Measurements from ENCODE around the gene SLC2A1. TPM values are rescaled to one million over a fixed set of nuclear protein-coding genes. Genes with fewer than 3 reads are reported as not detected.
A peak's percentile ranks its signal among the peaks of the same experiment; 100 is the strongest.

Gene SLC2A1
- total and polyA plus RNA-seq, 9 of the 15 experiments (the other 6 are each of a cell fraction or from before 2014, with no cell fraction given): 12.6 to 153 (median 48.0) TPM

- CTCF ChIA-PET (ENCODE audit: low intra/inter-chr PET ratio): no interaction called here
- POLR2A ChIA-PET: interaction anchor here (0.6 to 5.0 kb wide), 11 partner anchors 8 to 228 kb away, joined by 3 to 42 read pairs (median 3); no protein-coding TSS in a partner anchor
Observed at GRCh38 chr1:42947117-42947516, 11.6 kb downstream of the SLC2A1 start.

GRCh38 chr1:42946120-42946898, 12.4 kb downstream of the SLC2A1 start:
- DNase-seq (ENCODE audit: extremely low read depth in 1 of 4, low spot score in 3 of 4) (no peak), ATAC-seq (no peak), FAIRE-seq (no peak)
- H4K20me1 ChIP-seq (replicated peaks; ENCODE audit: control insufficient read depth, insufficient read depth, low read length): peaks cover 80% of the 10 kb centered on the region
- H3K4me2 ChIP-seq (ENCODE audit: insufficient read depth, low read length): no peak overlapping the region; the same call in 1 of the 2 replicates
- H3K4me1 ChIP-seq (replicated peaks in 1 of 2; ENCODE audit: control insufficient read depth in 2 of 2, insufficient read depth in 2 of 2, low read length in 2 of 2): peaks cover 81 to 87% of the 10 kb centered on the region in 2 experiments
- H2AFZ ChIP-seq (ENCODE audit: low read depth, low read length): no peak overlapping the region
- BruUV-seq (replicated peaks): no TSS peak
- H3K27ac ChIP-seq (ENCODE audit: extremely low read depth, low read depth, low read length): peak overlapping the region; percentile 43; the same call in 2 of the 3 replicates
- ChIA-PET CTCF (ENCODE audit: low intra/inter-chr PET ratio) (no interaction called here), POLR2A (interaction anchor here (0.6 to 5.0 kb wide), 7 partner anchors 9 to 174 kb away, joined by 3 to 42 read pairs (median 3); no protein-coding TSS in a partner anchor)
- WGBS (ENCODE audit: insufficient coverage, low coverage, missing lambda C conversion rate): 58% methylated on average over 10 of the region's 10 CpGs
- TF ChIP-seq ZNF354B (CRISPR knock-in tag; IDR thresholded peaks at IDR 0.05) (no peak), SP1 (CRISPR knock-in tag; IDR thresholded peaks at IDR 0.05) (peak; percentile 44; the same call in 1 of the 2 replicates), NEUROD1 (IDR thresholded peaks at IDR 0.05; ENCODE audit: borderline replicate concordance, low read depth, low read length, partially characterized antibody) (peak; percentile 5)
- no peak overlapping the region for H3K4me3 ChIP-seq
- H3K79me2 ChIP-seq (ENCODE audit: control insufficient read depth, insufficient read depth, low read length): peaks cover 100% of the 10 kb centered on the region
- H3K9me3 ChIP-seq (replicated peaks; ENCODE audit: control insufficient read depth, insufficient read depth, low read depth, low read length): no peaks in the 10 kb centered on the region
- in situ Hi-C loops (cut with MboI): no loop called here
- peaks cover 89% of the 10 kb centered on the region for H3K36me3 ChIP-seq (ENCODE audit: control insufficient read depth, insufficient read depth, low read length)
- peak overlapping the region; percentile 13 to 82; a peak in 2 of 4 replicates for H3K9ac ChIP-seq (ENCODE audit: insufficient read depth in 1 of 2, low read depth in 2 of 2, low read length in 2 of 2)
- H3K9me1 ChIP-seq (ENCODE audit: control insufficient read depth, insufficient read depth, low read length): peaks cover 33% of the 10 kb centered on the region
- no peaks in the 10 kb centered on the region for H3K27me3 ChIP-seq (ENCODE audit: control insufficient read depth in 2 of 2, insufficient read depth in 2 of 2, low read length in 2 of 2)
- intact Hi-C loops (cut with micrococcal nuclease): no loop called here

More at GRCh38 chr1:42947117-42947516, 11.6 kb downstream of the SLC2A1 start:
- Histone ChIP-seq H4K20me1 (replicated peaks; ENCODE audit: control insufficient read depth, insufficient read depth, low read length) (peaks cover 80% of the 10 kb centered on the region), H3K4me1 (replicated peaks in 1 of 2; ENCODE audit: control insufficient read depth in 2 of 2, insufficient read depth in 2 of 2, low read length in 2 of 2) (peaks cover 80 to 87% of the 10 kb centered on the region in 2 experiments), H3K4me3 (no peak overlapping the region), H3K9me3 (replicated peaks; ENCODE audit: control insufficient read depth, insufficient read depth, low read depth, low read length) (no peaks in the 10 kb centered on the region), H3K79me2 (ENCODE audit: control insufficient read depth, insufficient read depth, low read length) (peaks cover 100% of the 10 kb centered on the region), H3K9ac (ENCODE audit: insufficient read depth in 1 of 2, low read depth in 2 of 2, low read length in 2 of 2) (peak overlapping the region in 1 of 2 experiments; percentile 19; a peak in 1 of 4 replicates), H2AFZ (ENCODE audit: low read depth, low read length) (no peak overlapping the region), H3K9me1 (ENCODE audit: control insufficient read depth, insufficient read depth, low read length) (peaks cover 41% of the 10 kb centered on the region), H3K27me3 (ENCODE audit: control insufficient read depth in 2 of 2, insufficient read depth in 2 of 2, low read length in 2 of 2) (no peaks in the 10 kb centered on the region), H3K4me2 (ENCODE audit: insufficient read depth, low read length) (no peak overlapping the region), H3K36me3 (ENCODE audit: control insufficient read depth, insufficient read depth, low read length) (peaks cover 89% of the 10 kb centered on the region), H3K27ac (ENCODE audit: extremely low read depth, low read depth, low read length) (no peak overlapping the region)
- no peak for FAIRE-seq
- in situ Hi-C loops (cut with MboI) (no loop called here), intact Hi-C loops (cut with micrococcal nuclease) (no loop called here)
- BruUV-seq (replicated peaks): no TSS peak
- ATAC-seq: no peak
- WGBS (ENCODE audit: insufficient coverage, low coverage, missing lambda C conversion rate): 82% methylated on average over 4 of the region's 4 CpGs
- TF ChIP-seq RBM15 (IDR thresholded peaks at IDR 0.05; ENCODE audit: insufficient read depth, low read length) (no peak), TARDBP (IDR thresholded peaks at IDR 0.05) (no peak), ZNF583 (CRISPR knock-in tag; IDR thresholded peaks at IDR 0.05) (no peak), ARID2 (IDR thresholded peaks at IDR 0.05) (no peak), FOXP1 (CRISPR knock-in tag; IDR thresholded peaks at IDR 0.05) (no peak), SMARCA4 (IDR thresholded peaks at IDR 0.05) (no peak), TCF7 (IDR thresholded peaks at IDR 0.05; ENCODE audit: borderline replicate concordance) (no peak)
- no peak for DNase-seq (ENCODE audit: extremely low read depth in 1 of 4, low spot score in 3 of 4)
